ENCODE data around the gene ZFP28.

The ZFP28 gene

DNA sequence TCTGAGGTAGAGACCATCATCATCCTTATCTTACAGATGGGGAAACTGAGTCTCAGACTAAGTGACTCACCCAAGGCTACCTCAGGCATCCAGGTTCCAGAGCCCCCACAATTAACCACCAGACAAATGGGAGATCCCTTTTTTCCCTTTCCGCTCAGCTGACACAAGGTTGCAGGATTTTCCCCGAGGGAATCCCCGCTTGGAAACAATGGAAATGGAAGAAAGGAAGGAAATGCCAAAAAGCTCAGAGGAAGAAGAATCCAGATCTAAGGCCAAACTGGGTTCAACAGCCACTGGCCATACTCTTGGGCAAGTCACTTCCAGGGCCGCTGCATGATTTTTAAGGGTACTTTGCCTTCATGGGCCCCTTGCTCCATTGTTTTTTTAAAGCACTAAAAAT is 57.9 kb downstream of the ZFP28 start:
- DNase-seq = no peak

DNA sequence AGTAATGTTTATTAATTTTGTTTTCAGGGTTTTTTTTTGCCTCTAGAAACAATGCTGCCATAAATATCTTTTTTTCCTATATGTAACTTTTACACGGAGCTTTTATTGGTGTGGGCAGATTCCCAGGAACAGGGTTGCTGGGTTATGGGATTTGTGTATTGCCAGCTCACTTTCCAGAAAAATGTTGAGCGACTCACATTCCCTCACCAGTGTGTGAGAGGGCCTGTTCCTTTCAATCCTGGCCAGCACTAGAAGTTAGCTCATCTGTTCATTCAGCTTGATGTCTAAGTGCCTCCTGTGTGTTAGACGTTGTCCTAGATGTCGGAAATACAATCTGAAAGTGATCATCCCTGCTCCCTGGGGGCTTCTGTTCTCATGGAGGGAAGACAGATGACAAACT is 58.9 kb downstream of the ZFP28 start:
- no peak for DNase-seq

DNA sequence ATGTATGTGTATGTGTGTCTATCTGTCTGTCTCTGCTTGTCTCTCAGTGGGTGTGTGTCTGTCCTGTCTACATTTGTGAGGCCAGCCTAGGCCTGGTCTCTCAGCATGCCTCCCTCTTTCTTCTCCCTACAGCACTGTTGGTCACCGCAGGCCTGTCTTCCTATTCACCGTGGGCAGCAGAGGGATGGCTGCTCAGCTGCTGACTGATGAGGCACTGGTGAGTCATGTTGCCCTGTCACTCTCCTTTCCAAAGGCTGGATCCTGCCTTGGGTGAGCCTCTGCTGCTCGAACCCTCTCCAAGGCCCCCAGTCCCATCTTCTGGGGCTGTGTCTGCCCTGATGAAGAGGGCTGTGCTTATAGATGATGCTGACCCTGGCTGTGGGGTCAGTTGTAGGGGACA is 62.6 kb downstream of the ZFP28 start:
- DNase-seq = no peak

DNA sequence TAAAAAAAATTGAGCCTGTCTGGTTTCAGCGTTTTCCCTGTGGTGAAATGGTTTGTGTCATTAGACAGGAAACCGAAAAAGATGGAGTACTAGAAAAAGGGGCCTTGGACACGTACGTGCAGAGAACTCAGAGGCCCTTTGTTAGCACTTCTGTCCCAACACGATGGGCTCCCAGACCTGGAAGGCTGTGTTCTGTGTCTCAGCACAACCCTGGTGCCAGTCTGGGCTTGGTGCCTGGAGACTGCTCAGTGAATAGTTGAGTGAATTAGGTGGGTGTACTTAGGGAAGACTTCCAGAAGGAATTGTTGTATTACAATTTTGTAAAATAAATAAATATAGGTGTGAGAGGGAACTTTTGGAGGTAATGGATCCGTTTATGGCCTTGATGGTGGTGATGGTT is 65.1 kb downstream of the ZFP28 start:
- no peak for DNase-seq

Data from CD4-positive, alpha-beta T cell treated with Interleukin-10 for 1 hour (primary cell).